Activated naive CD8-positive, alpha-beta T cell treated with anti-CD3 and anti-CD28 coated beads, Interleukin-2, amount 50 U/mL, for 16 hours (primary cell): ENCODE results near the gene PRR9.
"Not testable (repeated sequence)": the region's sequence is repeated elsewhere in the genome, so short reads cannot be mapped to it uniquely, and the experiment has no call there.

Experiments
- DNase-seq: peaks from one replicate; pipeline ENCODE4 v3.0.0-alpha.2; 2020; ENCODE audit warnings: low read depth, low spot score

Gene PRR9

DNA sequence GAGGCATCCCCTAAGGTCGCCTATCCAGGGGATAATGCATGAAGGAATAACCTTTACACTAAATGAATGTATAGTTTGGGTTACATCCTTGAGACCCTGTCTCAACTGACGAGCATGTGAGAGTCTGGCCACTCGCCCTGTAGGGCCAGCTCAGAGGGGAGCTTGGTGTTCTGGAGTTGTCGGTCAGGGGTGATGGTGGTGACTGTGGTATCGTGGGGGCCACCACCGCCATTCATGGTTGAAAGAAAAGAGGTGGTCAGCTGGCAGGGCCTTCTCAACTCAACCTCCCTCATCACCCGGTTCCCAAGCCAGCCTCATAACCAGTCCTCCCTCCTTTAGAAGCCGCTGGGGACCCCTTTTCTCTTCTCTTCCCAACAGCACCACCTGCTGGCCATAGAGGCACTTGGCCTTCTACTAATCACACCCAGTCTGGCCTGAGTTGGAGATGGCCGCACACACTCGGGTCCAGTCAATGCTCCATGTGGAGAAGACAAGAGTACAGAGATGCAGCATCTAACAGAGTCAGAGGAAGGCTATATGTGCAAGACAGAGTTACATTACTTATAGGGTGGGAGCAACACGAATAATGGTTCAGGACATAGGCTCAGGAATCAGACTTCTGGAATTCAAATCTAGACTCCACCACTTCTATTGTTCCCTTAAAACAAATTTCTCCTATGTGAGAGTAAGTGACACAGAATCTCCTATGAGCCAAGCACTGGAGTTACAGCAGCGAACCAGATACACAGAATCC, 11.9 kb downstream of the PRR9 start:
- not testable (repeated sequence) for DNase-seq

DNA sequence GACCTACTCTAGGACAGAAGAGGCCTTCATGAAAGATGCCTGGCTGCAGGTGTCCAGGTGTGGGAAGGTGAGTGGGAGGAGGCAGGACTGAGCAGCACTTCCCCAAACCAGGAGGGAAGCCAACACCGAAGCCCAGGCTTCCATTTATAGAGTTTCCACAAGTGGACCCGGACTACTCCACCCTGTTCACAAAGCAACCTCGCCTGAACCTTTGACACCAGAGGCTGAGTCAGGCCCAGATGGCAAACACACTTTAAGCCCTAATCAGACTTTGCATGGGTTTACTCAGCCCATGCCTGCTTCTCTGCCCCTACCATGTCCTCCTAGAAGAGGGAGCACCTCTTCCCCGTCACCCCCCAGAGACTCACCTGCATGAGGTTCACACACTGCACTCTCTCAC, 14.0 kb downstream of the PRR9 start:
- no peak for DNase-seq

DNA sequence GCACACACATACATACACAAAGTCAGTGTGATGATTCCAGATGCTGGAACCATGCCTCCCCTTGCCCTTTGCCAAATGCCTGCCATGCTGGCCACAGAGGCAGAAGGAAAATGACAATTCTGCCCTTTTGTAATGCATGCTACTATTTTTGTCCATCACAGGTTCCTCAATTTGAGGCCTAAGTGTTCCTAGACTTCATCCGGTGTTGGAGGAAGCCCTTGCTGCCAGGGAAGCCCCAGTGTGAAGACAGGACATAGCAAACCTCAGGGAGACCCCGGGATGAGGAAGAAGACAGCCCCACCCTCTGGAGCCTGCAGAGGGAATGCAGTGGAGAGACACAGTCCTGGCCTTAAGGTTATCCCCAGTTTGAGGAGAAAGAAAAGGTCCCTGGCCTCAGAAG, 14.4 kb downstream of the PRR9 start:
- no peak for DNase-seq

DNA sequence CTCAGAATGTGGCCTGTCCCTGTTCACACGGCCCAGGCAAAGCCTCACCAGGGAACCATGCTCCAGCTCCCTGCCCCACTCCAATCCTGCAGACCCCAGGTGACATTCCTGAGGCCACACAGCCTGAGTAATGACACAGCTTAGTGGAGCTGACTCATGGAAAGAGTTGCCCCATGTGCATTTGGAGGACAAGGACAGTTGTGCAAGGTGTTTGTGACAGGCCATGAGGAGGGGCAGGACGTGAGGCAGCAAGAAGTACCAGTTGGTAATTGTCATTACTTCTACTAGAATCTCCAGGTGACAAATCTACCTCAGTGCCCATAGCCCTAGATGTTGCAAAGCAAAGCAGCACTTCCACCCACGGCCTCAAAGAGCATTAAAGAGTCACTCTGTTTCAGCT, 15.2 kb downstream of the PRR9 start:
- no peak for DNase-seq

DNA sequence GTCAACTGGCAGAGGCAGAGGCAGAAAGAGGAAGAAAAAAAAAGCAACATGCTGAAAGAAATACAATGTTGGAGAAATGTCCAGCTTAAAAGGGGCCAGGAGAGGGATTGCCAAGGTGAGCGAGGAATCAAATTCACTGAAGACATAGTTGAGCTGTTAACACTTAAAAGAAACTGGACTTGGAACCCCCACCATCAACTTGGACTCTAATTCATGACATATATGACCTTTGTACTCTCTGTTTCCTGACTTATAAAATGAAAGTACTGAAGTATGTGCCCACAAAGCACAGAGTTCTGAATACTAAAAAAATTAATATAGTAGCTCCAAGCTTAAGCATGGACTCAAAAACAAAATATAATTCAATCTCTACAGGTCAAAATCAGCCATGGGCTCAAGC, 16.1 kb downstream of the PRR9 start:
- DNase-seq: no peak

DNA sequence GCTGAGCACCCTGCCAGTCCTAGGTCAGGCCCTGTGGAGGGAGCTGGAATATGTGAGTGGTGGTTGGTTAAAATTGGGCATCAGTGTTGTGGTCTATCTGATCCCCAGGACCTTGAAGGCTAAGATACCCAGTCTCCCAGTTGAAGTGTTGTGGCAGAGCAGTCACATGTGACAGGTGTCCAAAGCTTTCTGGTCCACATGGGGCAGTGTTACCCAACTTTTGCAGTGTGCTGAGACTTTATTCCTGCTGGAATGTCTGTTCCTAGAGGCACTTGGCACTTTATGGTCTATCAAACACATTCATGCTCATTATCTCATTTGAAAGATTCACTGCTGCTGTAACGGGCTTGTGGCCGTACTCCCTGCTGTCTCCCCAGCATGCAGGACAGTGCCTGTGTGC, 21.1 kb downstream of the PRR9 start:
- no peak for DNase-seq

DNA sequence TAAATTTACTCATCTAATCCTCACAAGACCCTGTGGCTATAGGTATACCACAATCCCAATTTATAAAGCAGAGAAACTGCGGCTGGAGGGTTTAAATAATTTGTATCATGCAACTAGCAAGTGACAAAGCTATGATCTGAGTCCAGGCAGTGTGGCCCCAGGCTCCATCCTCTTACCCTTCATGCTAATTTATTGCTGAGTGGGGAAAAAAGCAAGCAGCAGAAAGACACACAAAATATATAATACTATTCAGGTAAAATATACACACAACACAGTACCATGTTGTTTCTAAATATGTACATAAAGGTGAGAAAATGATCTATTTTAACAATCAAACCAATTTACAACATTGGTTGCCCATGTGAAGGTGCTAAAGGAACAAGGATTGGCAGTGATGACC, 24.8 kb downstream of the PRR9 start:
- DNase-seq: no peak

DNA sequence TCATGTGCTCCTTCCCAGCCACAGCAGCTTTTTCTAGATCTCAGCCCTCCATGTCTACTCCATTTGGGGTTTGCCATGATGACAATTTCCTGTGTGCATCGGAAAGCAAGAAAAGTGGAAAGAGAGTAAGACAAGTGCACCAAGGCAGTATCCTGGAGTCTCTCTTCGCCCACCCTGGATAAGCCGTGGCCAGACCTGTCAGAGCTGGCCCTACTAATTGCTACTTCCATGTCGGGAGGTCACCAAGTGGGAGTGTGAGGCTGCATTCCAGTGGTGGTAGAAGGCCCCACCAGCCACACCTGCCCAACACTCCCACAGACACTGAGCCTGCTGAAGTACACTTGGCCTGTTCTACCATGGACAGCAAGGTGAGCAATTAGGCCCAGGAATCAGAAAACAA, 28.1 kb downstream of the PRR9 start:
- no peak for DNase-seq

DNA sequence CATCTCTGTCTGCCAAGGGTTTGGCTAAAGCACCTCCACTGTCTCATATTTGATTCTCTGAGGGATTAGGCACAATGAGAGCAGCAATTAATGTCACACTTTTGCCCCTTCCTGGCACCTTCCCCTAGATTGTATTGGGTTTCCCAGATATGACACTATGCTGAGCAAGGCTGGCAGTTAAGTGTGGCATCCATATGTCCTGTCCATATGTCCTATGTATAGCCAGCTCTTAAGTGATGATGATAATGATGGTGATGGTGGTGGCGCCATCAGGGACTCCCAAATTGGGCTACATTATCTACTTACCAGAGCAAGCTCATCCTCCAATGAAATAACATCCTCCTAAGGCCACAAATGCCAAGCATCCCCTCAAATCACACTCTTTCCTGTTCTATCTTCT, 28.6 kb downstream of the PRR9 start:
- no peak for DNase-seq

DNA sequence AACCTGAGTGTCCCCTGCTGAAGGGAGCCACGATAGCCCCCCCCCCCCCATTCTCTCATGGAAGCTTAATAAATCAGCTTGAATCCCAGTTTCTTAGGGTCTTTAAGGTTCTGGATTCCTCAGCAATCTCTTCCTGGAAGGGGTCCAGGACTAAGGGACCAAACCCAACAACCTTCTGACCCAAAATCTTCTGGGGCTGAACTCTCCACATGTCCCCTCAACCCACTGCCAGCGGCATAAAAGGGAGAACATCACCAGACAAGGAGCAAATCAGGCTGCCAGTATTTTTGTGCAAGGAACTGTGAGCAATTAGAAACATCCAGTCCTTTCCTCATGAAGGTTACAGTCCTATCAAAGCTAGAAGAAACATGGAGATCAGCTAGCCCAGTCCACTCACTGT, 29.4 kb downstream of the PRR9 start:
- DNase-seq: no peak

DNA sequence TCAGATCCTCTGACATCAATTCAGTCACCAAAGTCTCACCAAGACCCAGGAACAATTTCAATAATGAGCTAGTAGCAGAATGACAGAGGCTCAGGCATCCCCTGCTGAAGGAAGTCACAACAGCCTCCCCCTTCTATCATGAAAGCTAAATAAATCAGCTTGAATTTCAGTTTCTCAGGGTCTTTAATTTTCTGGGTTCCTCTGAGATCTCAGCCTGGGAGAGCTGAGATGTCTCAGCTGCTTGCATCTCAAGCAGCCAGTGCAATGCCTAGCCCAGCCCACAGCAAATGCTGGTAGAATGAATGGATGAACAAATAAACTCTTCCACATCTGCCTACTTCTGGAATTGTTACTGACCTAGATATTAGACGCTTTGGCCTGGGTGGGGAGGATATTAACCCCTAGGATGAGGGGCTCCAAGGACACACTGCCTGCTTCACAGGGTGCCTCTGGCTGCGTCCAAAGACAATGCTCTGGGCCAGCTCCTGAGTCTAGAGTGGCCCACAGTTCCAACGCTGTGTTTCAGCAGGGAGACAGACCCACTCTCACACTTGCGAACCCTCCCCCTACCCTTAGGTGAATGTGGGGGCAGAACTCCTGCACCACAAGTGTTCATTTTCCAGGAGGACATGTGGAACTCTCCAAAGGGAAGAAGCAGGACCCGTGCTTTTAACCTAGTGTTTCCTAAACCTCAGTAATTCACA, 30.9 kb downstream of the PRR9 start:
- DNase-seq: no peak

DNA sequence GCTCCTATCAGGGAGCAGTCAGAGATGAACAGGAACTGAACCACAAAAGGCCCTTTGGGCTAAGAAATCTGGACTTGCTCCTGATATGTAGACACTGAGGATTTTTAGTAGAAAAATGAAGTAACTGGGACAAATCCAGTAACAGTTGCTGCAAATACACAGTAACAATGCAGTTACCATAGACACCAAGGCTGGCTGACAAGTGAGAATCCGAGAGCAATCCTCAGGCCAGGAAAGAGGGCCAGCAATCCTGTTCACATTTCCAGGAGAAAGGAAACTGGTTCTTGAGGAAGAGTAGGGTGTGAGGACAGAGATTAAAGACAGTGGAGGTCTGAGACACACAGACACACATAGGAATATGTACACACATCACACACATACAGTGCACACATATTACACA, 32.8 kb downstream of the PRR9 start:
- no peak for DNase-seq

DNA sequence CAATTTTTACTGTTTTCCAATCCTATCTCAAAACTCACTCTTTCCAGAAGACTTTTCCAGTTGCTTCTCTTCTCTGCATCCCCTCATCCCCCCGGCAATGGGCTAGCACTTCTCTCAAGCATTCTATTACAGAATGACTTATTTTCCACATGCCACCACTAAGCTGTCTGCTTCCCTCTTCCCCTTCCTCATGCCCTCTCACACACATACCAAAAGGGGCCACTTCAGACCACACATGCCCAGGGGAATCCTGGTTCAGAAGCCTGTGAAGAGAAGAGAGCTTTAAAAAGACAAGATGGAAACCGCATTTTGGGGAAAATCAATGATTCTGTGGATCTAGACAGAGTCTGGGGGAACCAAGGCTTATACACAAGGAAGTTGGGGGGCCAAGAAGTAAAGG, 33.7 kb downstream of the PRR9 start:
- no peak for DNase-seq

DNA sequence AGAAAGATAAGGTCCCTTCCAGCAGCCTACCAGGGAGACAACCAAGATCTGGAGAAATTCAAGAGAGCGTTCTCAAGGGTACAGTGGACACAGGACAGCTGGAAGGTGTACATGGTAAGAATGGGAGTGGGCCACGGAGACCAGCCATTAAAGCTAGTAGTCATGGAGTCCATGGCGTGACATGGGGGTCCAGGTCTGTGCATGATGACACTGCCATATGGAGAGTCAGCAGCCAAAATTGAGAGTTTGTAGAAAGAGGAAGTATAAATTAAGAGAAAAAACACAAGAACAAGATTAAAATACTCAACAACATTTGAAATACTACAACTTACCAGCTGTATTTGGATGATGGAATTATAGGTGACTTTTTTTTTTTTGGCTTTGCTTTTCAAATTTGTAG, 34.2 kb downstream of the PRR9 start:
- no peak for DNase-seq

DNA sequence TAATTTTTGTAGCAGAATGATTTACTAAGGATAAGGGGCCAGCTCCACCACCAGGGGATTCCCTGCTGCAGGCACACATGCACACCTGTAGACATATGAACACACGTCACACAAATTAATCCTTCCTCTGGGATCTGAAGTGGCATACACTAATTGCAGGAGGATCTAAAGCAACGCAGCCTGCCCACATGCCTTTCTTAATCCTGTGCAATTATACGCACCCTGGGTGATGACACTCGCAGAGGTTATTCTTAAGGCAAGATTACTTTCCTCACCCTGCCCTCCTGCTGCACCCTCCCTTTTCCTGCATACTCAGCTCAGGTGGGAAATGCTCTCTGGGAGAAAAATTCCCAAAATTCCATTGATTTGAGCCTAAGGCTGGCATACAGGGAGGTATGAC, 34.6 kb downstream of the PRR9 start:
- DNase-seq: no peak

DNA sequence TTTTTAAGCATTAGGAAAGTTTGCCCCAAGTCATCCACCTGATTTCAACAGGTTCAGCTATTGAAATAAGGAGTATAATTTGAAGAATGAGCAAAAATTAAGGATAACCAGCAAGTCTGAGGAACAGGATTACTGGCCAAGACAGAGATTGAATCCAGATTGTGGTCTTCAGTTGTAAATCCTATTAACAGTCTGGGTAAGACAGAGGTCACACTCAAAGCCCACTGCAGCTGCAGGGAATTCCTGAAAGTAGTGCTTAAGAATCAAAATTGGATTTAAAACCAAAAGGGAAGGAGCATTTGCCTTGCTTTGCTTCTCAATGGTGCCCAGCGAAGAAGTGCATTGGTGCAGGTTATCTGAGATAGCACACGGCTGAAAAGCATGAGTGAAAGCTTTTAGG, 35.7 kb downstream of the PRR9 start:
- DNase-seq: no peak

DNA sequence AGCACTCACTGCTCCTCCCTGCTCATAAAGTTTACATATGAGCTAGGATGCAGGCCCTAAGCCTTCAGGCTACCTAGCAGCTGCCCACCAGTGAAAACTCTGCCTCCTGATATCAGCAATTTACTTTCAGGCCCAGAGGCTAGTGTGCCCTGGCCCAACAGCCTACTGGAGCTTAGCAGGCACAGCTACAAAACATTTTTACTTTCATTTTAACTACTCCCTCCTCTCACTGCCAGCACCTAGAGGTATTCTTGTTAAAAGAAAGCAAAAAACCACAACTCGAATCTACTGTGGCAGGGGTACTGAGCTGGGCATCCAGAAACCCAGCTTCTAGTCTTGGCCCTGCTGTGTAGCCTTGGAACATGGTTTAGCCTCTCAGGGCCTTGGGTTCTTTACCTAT, 36.3 kb downstream of the PRR9 start:
- DNase-seq: no peak

DNA sequence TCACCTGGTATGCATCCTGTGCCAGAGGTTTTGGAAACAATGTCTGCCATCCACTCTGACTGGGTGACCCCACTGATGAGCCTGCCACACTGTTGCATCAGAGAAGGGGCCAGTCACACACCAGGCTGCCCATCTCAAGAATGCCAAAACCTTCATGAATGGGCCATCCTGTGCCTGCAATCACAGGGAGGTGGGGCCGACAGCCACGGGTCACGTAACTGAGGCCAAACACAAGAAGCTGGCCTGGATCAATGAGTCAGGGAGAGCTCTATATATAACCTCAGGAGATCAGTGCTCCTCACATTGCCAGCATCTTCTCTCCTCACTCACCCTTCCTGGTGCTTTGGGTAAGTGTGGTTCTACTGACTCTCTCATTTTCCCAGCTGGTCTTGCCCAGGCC, 42.0 kb downstream of the PRR9 start, which contains the start of gene LORICRIN:
TSS of gene LORICRIN (plus strand) at position 301 of the 400 bp plus-strand sequence. CDS start 1,263 bp downstream, outside the sequence.
- DNase-seq: no peak

DNA sequence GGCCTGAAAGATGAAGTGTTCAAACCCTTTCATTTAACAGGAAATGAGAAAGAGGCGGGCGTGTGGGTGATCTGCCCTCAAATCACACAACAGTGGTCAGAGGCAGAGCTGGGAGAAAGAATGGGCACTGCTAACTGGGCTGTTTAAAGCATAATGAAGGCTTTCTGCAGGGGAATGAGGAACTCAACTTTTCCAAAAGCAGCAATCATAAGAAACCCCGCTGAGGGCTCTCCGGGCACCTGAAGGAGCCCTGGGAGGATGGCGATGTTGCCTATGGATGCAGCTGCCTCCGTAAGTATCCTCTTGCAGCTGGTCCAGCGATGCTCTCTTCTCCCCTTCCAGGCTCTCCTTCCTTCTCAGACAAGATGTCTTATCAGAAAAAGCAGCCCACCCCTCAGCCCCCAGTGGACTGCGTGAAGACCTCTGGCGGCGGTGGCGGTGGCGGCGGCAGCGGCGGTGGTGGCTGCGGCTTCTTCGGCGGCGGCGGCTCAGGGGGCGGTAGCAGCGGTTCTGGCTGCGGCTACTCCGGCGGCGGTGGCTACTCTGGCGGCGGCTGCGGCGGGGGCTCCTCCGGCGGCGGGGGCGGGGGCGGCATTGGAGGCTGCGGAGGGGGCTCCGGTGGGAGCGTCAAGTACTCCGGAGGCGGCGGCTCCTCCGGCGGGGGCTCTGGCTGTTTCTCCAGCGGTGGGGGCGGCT, 43.3 kb downstream of the PRR9 start:
- DNase-seq: no peak

DNA sequence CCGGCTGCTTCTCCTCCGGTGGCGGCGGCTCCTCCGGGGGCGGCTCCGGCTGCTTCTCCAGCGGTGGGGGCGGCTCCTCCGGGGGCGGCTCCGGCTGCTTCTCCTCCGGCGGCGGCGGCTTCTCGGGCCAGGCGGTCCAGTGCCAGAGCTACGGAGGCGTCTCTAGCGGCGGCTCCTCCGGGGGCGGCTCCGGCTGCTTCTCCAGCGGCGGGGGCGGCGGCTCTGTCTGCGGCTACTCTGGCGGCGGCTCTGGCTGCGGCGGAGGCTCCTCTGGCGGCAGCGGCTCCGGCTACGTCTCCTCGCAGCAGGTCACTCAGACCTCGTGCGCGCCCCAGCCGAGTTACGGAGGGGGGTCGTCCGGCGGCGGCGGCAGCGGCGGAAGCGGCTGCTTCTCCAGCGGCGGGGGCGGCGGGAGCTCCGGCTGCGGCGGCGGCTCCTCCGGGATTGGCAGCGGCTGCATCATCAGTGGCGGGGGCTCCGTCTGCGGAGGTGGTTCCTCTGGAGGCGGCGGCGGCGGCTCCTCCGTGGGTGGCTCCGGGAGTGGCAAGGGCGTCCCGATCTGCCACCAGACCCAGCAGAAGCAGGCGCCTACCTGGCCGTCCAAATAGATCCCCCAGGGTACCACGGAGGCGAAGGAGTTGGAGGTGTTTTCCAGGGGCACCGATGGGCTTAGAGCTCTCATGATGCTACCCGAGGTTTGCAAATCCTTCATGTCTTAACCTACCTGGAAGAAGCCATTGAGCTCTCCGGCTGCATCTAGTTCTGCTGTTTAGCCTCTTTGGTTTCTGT, 44.1 kb downstream of the PRR9 start:
- no peak for DNase-seq

DNA sequence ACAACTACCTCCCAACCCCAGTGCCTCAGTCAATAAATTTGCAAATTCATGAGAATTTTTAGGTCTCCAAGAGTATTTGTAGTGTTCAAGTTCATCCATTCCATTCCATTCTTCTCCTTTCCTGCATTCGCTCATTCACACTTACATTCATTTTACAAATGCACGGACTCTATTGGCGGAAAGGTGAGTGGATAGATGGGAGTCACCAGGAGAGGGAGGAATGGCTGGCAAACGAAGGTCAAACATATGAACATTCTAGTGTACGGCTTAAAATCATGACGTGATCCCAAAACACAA, 44.6 kb downstream of the PRR9 start:
- no peak for DNase-seq

DNA sequence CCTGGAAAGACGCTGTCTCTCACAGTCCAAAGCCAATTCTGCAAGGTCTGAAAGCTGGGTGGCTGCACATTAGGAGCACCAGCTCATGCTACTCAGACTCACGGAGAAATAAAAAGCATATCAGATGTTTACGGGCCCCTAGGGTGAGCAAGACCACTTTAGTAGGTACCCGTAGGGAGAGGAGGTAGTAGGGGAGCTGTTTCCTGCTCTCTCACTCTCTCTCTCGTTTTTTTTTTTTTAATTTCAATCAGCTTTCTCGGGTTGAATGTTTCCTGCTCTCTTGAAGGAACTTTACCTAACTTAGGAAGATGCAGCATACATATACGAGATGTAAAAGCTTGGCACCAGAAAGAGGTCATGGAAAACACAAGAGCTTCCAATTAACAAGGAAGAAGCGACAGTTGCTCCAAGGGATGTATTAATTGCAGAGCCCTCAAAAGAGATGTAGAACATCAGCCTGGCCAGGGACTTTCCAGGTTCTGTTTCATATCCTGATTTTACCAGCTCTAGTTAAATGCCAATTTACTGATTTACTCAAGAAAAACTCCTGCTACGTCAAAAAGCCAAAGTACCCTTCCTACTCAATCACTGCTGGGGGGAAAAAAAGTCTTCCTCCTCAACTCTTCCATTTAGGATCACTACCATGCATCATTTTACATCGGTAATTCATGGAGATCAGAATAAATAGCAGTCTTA, 45.2 kb downstream of the PRR9 start:
- no peak for DNase-seq
